Heart right ventricle (tissue), 16 donors: ENCODE data around the gene NUP205. TPM values are rescaled to one million over a fixed set of nuclear protein-coding genes. Genes with fewer than 3 reads are reported as not detected.

ENCODE experiments used
- ATAC-seq, 8 donors: fragments of 200-7000 bp; cut with Tn5 transposase; one replicate each; pipeline ENCODE4 v1.9.1; 2020; ENCODE audit warnings: mild to moderate bottlenecking in 8 of 8, moderate library complexity in 8 of 8, moderate number of reproducible peaks in 1 of 8
- DNase-seq, 2 donors: peaks; one replicate each; pipeline ENCODE4 v3.0.0-alpha.2; 2020
- H3K27ac ChIP-seq, 10 donors: fragments of 200-600 bp; sonication (generic) in 2 of 10; one replicate each; pipeline versions ENCODE4 v1.5.0 to v1.8.0; 2020 to 2022; ENCODE audit warnings: mild to moderate bottlenecking in 3 of 10
- H3K27me3 ChIP-seq, 7 donors: fragments of 200-600 bp; one replicate each; pipeline ENCODE4 v1.8.0; 2021 to 2022; ENCODE audit warnings: mild to moderate bottlenecking in 2 of 7
- H3K36me3 ChIP-seq, 9 donors: fragments of 200-600 bp; sonication (generic) in 1 of 9; one replicate each; pipeline versions ENCODE4 v1.5.0 to v1.8.0; 2020 to 2022; ENCODE audit warnings: mild to moderate bottlenecking in 2 of 9
- H3K4me1 ChIP-seq, 9 donors: fragments of 200-600 bp; sonication (generic) in 1 of 9; one replicate each; pipeline versions ENCODE4 v1.5.0 to v1.8.0; 2020 to 2022; ENCODE audit warnings: mild to moderate bottlenecking in 4 of 9
- H3K4me3 ChIP-seq, 10 donors: fragments of 200-600 bp; sonication (generic) in 2 of 10; one replicate each; pipeline versions ENCODE4 v1.5.0 to v1.8.0; 2020 to 2022; ENCODE audit warnings: mild to moderate bottlenecking in 7 of 10, moderate library complexity in 2 of 10
- H3K9me3 ChIP-seq, 11 donors: fragments of 200-600 bp in 10 of 11; sonication (generic) in 2 of 11; one replicate each; pipeline versions ENCODE4 v1.5.0 to v1.8.0; 2013 to 2022; ENCODE audit warnings: mild to moderate bottlenecking in 2 of 11, control low read depth in 1 of 11, moderate library complexity in 1 of 11
- WGBS, 2 donors: extraction: QIAGEN DNeasy Blood & Tissue Kit; methylation state at CpG; one replicate each; pipeline ENCODE4 v1.1.7; 2013; ENCODE audit warnings: inconsistent platforms in 1 of 2; 5-methylcytosine and 5-hydroxymethylcytosine counted together
- intact Hi-C, 10 donors: fragments of 100-400 bp; cut with DNase I; formaldehyde crosslinking; loops; one replicate each; pipeline versions ENCODE4 v1.11.1 to v1.14.2; 2022
- polyA plus RNA-seq, 2 donors: library from polyadenylated mRNA; stranded (reverse); fragments of 200-250 nt; gene quantifications; one replicate each; pipeline ENCODE4 v1.2.3, GENCODE V29; 2013
- total RNA-seq, 10 donors: library from RNA; stranded (reverse); fragmentation: NEBNext Ultra II Directional in 3 of 10; extraction: Animal tissue kit (Norgen Biotek cat#: 25700) in 3 of 10; gene quantifications; one replicate each; pipeline versions ENCODE4 v1.2.1 to v1.2.4, GENCODE V29; 2021 to 2023
- TF ChIP-seq, protein P1 (sequence below), 9 donors: fragments of 200-600 bp; sonication (generic) in 2 of 9; IDR thresholded peaks; one replicate each; pipeline versions ENCODE4 v1.5.0 to v1.8.0; 2021 to 2022; ENCODE audit warnings: antibody characterized with exemption in 9 of 9, mild to moderate bottlenecking in 5 of 9, moderate library complexity in 1 of 9
- donor health status: Arrhythmogenic right ventricular cardiomyopathy.
- donor health status: ischemic (EF 13 %, LVEDD 7.1; RV severe dilation, severe dysfunction).
- donor health status: healthy with polysubstance abuse.
- donor health status: DM: no; HTN: yes; CAD: no.
- donor health status: DM: no; HTN: no; CAD: no.
- donor health status: ischemic (EF 25% LVEDD 6.9; RV normal size, moderate dysfunction).
- donor health status: ischemic (EF 25% LVEDD 5.7; RV mildly dilated, moderate dysfunction).
- donor health status: healthy.
- donor health status: DM: yes; HTN: yes; CAD: no.
- donor health status: Ischemic cardiomyopathy.
- donor health status: ischemic (EF 35%, LVEDD 5.7; RV mildly dilated, moderate dysfunction).
- donor health status: nonischemic (EF 11% LVEDD 7.7; RV severe dilation, severe dysfunction).
- donor health status: DM: yes; HTN: yes; CAD: no.
- donor health status: PGD.
- donor health status: ischemic (EF 29% LVEDD 5.4; RV normal size, mild dysfunction).
- donor health status: nonischemic (EF 23%, LVEDD 6.1; RV moderate dilation, normal function).

The NUP205 gene
- total and polyA plus RNA-seq, 12 donors: 11.6 to 23.6 (median 14.1) TPM

DNA sequence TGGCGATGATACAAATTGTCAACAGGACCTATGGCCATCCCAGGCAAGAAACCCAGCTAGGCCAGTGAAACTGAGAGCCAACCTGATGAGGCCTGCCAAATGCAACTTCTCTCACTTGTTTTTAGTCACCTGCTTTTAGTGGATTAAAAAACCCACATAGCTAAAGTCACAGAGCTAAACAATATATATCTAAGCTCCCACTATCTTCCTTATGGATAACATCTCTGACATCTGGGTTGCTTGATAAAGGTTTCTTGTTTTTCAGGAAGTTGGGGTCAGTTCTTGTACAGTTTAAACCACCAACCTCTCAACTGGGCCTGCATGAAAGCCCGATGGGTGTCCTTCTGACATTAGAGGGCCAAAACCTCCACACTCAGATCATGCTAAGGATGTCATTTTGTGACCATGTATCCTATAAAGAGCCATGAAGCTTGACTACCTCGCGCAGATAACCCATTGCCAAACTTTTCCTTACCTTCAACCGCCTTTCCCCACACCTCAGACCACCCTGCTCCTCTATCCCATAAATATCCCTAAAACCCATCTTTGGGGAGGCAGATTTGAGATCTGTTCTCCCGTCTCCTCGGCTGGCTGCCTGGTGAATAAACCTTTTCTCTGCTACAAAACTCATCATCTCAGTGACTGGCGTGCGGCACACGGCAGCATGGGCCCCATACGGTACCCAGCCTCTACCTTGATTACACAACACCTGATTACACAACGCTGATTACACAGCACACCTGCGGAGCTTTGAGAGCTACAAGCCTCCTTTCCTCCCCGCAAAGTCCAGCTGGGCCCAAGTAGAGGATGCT lies 103.8 kb downstream of the NUP205 start:
- intact Hi-C loops: loop anchor here in 5 of 10 donors (1.0 to 10.0 kb wide), 5 partner anchors 133 to 353 kb away; partner anchors contain the start of gene MTPN (in 1 of the 5)
- Histone ChIP-seq H3K9me3 (no peaks in the 10 kb centered on the region), H3K27ac (peak overlapping the region; percentile 92 to 99 (median 94)), H3K4me3 (peak overlapping the region; percentile 72 to 98 (median 82)), H3K27me3 (no peaks in the 10 kb centered on the region), H3K36me3 (peaks cover 0 to 8% (median 0%) of the 10 kb centered on the region in 9 donors), H3K4me1 (peaks cover 6 to 48% (median 34%) of the 10 kb centered on the region in 9 donors)
- ATAC-seq (peak in 3 of 8 donors; percentile 1 to 3 (median 1)), DNase-seq (no peak)
- 72 to 73% methylated on average over 14 of the region's 14 CpGs for WGBS, 2 donors
- TF ChIP-seq, protein P1, sequence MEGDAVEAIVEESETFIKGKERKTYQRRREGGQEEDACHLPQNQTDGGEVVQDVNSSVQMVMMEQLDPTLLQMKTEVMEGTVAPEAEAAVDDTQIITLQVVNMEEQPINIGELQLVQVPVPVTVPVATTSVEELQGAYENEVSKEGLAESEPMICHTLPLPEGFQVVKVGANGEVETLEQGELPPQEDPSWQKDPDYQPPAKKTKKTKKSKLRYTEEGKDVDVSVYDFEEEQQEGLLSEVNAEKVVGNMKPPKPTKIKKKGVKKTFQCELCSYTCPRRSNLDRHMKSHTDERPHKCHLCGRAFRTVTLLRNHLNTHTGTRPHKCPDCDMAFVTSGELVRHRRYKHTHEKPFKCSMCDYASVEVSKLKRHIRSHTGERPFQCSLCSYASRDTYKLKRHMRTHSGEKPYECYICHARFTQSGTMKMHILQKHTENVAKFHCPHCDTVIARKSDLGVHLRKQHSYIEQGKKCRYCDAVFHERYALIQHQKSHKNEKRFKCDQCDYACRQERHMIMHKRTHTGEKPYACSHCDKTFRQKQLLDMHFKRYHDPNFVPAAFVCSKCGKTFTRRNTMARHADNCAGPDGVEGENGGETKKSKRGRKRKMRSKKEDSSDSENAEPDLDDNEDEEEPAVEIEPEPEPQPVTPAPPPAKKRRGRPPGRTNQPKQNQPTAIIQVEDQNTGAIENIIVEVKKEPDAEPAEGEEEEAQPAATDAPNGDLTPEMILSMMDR (IDR thresholded peaks at IDR 0.05): no peak

DNA sequence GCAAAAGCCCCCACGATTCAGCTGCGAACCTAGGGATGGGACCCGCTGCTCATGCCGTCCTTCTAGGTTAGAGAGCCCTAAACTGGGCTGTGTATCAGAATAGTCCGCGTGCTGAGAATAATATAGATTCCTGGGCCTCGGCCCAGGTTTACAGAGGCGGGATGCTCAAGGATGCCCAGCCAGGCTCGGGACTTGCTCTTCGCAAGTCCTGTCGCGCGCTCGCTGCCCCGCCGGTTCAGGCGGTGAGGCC lies 104.3 kb downstream of the NUP205 start:
- Histone ChIP-seq H3K27me3 (no peaks in the 10 kb centered on the region), H3K36me3 (peaks cover 0 to 8% (median 0%) of the 10 kb centered on the region in 9 donors), H3K9me3 (no peaks in the 10 kb centered on the region), H3K27ac (peak overlapping the region; percentile 92 to 99 (median 94)), H3K4me1 (peaks cover 6 to 53% (median 39%) of the 10 kb centered on the region in 9 donors), H3K4me3 (peak overlapping the region; percentile 72 to 98 (median 82))
- TF ChIP-seq, protein P1 (IDR thresholded peaks at IDR 0.05): peak in 3 of 9 donors; percentile 68 to 93 (median 87)
- WGBS, 2 donors: 8 to 9% methylated on average over 17 of the region's 17 CpGs
- DNase-seq (no peak), ATAC-seq (peak in 1 of 8 donors; percentile 6)
- intact Hi-C loops: loop anchor here in 5 of 10 donors (1.0 to 10.0 kb wide), 5 partner anchors 133 to 353 kb away; partner anchors contain the start of gene MTPN (in 1 of the 5)

DNA sequence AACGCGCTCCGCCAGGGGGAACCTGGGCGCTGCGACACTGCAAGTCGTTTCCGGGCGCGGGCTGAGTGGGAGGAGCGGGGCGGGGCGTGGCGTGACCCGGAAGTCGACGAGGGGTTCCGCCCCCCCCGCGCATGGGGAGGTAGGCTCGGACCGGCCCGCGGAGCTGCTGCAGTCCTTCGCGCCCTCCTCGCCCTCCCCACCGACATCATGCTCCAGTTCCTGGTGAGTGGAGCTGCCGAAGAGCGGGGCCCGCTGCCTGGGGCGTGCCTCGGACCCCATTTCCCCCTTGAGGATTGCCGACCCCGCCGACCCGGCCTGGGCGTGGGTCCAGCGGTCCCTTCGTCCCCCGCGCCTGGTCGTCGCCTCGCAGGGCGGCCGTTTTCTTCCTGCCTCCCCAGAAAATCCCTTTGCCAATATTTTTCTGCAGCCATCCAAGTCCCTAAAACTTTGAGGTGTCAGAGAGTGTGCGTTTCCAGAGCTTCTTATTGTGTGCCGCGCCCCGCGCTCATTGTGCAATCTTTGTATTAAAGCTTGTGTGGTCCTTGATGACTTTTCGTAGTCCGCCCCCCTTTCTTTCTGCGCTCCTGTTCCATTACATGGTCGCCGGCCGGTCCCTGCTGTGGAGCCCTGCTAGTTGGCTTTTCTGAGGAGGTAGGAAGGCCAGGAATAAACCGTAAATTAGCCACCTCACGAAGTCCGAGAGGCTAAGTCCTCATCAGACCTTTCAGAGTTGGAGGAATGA lies 104.8 kb downstream of the NUP205 start, which contains the start of gene STMP1:
Gene STMP1 (plus strand): TSS at position 142 of the 742 bp plus-strand sequence.
- 0 to 1% methylated on average over 58 to 60 of the region's 60 CpGs for WGBS, 2 donors
- peaks cover 6 to 56% (median 43%) of the 10 kb centered on the region in 9 donors for H3K4me1 ChIP-seq
- intact Hi-C loops: loop anchor here in 5 of 10 donors (1.0 to 10.0 kb wide), 5 partner anchors 132 to 352 kb away; partner anchors contain the start of gene MTPN (in 1 of the 5)
- H3K27ac ChIP-seq: peak within 1 kb of the TSS; percentile 92 to 99 (median 94)
- DNase-seq (peak; percentile 96 to 98), ATAC-seq (peak; percentile 98 to 99 (median 98))
- peaks cover 0 to 8% (median 0%) of the 10 kb centered on the region in 9 donors for H3K36me3 ChIP-seq
- TF ChIP-seq, protein P1 (IDR thresholded peaks at IDR 0.05): peak in 6 of 9 donors; percentile 82 to 93 (median 89)
- H3K27me3 ChIP-seq: no peaks in the 10 kb centered on the region
- peak within 1 kb of the TSS; percentile 72 to 98 (median 82) for H3K4me3 ChIP-seq
- no peaks in the 10 kb centered on the region for H3K9me3 ChIP-seq
